ENCODE measurements around the gene FUOM. TPM values are rescaled to one million over a fixed set of nuclear protein-coding genes. Genes with fewer than 3 reads are reported as not detected.

The FUOM gene
- total and polyA plus RNA-seq, 12 donors = 4.8 to 47.9 (median 15.8) TPM

DNA sequence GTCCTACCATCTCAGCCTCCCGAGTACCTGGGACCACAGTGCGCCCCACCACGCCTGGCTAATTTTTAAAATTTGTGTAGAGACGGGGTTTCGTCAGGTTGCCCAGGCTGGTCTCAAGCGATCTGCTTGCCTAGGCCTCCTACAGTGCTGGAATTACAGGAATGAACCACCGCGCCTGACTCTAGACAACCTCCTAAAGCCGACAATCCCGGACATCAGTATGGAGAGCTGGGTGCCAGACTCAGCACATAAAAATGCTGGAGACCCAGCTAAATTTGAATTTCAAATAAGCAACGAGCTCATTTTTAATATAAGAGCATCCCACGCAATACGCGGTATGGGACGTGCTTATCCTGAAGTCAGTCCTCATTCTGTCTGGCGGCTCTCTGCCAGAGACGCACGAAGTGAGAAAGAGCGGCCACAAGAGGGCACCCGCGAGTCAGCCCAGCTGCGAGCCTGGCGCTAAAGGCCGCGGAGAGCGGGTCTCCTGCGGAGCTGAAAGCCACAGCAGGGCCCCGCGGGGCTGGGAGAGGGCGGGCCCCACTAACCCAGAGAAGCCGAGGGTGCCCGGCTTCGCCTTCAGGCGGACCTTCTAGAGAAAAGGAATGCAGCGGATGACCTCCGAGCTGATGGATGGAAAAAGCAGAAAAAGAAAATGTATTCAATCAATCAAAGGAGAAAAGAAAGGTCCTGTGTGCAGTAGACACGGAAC is 28.2 kb downstream of the FUOM start:
- Histone ChIP-seq H3K27me3 (peaks cover 42% of the 10 kb centered on the region), H3K27ac (no peak overlapping the region), H3K4me3 (peak overlapping the region in 1 of 4 donors; percentile 23), H3K36me3 (replicated peaks in 1 of 2) (no peaks in the 10 kb centered on the region), H3K4me1 (replicated peaks in 1 of 2) (peaks cover 0 to 21% of the 10 kb centered on the region in 2 donors), H3K9me3 (replicated peaks in 1 of 3) (no peaks in the 10 kb centered on the region)
- WGBS, 4 donors = 7 to 9% (median 9%) methylated on average over 24 to 37 of the region's 37 CpGs
- TF ChIP-seq POLR2A (IDR thresholded peaks at IDR 0.05) = no peak
- TF ChIP-seq, protein P1, sequence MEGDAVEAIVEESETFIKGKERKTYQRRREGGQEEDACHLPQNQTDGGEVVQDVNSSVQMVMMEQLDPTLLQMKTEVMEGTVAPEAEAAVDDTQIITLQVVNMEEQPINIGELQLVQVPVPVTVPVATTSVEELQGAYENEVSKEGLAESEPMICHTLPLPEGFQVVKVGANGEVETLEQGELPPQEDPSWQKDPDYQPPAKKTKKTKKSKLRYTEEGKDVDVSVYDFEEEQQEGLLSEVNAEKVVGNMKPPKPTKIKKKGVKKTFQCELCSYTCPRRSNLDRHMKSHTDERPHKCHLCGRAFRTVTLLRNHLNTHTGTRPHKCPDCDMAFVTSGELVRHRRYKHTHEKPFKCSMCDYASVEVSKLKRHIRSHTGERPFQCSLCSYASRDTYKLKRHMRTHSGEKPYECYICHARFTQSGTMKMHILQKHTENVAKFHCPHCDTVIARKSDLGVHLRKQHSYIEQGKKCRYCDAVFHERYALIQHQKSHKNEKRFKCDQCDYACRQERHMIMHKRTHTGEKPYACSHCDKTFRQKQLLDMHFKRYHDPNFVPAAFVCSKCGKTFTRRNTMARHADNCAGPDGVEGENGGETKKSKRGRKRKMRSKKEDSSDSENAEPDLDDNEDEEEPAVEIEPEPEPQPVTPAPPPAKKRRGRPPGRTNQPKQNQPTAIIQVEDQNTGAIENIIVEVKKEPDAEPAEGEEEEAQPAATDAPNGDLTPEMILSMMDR (IDR thresholded peaks at IDR 0.05) = peak; percentile 72 to 97 (median 84)
- DNase-seq = peak; percentile 74 to 92 (median 86)
- intact Hi-C loops (cut with DNase I) = no loop called here

DNA sequence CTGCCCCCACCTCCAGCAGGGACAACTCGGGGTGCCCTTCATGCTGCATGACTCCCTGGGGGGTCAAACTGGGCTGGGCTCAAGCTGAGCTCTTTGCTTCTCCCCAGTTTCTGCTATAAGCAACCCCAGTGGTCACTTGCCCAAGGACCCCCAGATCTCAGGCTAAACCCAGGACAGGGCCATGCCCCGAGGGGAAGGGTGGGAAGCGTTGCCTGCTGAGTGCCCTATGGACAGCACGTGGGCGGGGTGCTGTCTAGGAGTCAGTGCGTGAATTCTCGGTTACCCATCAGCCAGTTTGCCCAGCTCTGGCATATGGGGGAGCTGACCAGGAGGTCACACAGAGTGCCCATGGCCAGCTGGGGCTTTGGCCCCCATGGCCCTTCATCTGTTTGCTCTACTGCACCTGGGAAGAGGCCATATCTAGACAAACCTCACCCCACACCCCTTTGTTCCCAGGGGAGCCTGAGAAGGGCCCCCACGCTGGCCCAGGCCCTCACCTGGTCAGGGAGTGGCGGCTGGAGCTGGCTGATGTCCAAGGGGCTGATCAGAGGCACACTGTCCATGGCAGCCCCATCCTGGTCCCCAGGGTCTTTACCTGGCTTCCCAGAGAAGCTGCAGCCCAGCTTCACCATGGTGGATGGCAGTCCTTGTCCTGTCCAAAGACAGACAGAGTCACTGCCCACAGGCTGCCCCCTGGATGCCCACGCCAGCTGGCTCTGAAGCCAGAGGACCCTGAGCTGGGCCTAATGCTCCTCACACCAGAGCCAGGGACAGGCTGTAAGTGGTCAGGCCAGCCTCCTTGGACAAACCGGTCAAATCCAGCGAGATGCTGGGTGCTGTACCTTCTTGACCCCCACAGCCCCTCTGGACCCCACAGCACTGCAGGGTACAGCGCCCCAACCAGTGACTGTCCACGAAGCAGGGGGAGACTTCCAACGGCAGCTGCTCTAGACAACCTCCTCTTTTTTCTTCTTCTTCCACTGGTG is 29.2 kb downstream of the FUOM start:
- Histone ChIP-seq H3K27me3 (peaks cover 41% of the 10 kb centered on the region), H3K4me3 (no peak overlapping the region), H3K4me1 (replicated peaks in 1 of 2) (peaks cover 0 to 21% of the 10 kb centered on the region in 2 donors), H3K27ac (no peak overlapping the region), H3K36me3 (replicated peaks in 1 of 2) (no peaks in the 10 kb centered on the region), H3K9me3 (replicated peaks in 1 of 3) (no peaks in the 10 kb centered on the region)
- no peak for DNase-seq
- TF ChIP-seq, protein P1 (IDR thresholded peaks at IDR 0.05) = no peak
- TF ChIP-seq POLR2A (IDR thresholded peaks at IDR 0.05) = no peak
- WGBS, 4 donors = 60 to 81% (median 74%) methylated on average over 8 to 15 of the region's 15 CpGs
- intact Hi-C loops (cut with DNase I) = no loop called here

DNA sequence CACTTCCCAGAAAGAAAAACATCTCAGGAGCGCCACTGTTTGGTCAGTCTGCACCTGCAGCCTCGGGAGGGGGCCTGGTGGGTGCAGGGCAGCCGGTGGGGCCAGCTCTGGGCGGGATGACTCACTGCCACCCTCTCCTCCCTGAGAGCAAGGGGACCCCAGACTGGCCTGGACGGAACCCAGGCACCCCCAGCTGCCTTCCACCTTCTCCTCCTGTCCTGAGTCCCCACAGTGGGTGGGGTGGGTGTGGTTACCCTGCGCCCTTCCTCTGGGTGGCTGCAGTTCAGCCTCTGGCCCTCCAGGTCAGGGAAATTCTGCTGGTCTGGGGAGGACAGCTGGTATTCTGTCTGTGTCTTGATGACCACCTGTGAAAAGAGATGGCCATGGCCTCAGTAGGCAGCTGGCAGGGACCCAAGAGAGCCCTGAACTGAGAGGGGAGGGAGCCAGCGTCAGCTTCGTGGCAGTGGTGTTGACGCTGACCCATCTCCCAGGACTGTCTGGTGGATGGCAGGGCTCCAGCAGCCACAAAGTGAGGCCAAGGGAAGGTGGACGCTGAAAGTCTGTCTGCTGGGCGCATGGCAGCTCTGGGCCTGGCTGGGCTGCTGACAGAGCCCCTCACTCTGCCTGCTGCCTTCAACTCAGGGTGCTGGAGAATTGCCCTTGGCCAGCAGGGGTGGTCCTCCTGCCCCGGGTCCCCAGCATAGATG is 30.0 kb downstream of the FUOM start:
- Histone ChIP-seq H3K9me3 (replicated peaks in 1 of 3) (no peaks in the 10 kb centered on the region), H3K36me3 (replicated peaks in 1 of 2) (no peaks in the 10 kb centered on the region), H3K27ac (no peak overlapping the region), H3K4me1 (replicated peaks in 1 of 2) (peaks cover 0 to 21% of the 10 kb centered on the region in 2 donors), H3K4me3 (no peak overlapping the region), H3K27me3 (peaks cover 41% of the 10 kb centered on the region)
- WGBS, 4 donors = 33 to 36% (median 34%) methylated on average over 7 to 12 of the region's 12 CpGs
- DNase-seq = peak in 2 of 7 donors; percentile 37 to 80
- intact Hi-C loops (cut with DNase I) = no loop called here
- TF ChIP-seq, protein P1 (IDR thresholded peaks at IDR 0.05) = no peak
- no peak for TF ChIP-seq POLR2A (IDR thresholded peaks at IDR 0.05)
